ENCODE measurements around the gene ERN2.

Gene ERN2

GRCh38 chr16:23683487-23683886 is 29.5 kb downstream of the ERN2 start:
- DNase-seq = no peak

GRCh38 chr16:23682181-23682580 is 30.8 kb downstream of the ERN2 start:
- DNase-seq = no peak

- DNase-seq = no peak
These were observed 33.1 kb downstream of the ERN2 start for GRCh38 chr16:23679986-23680336.

DNA sequence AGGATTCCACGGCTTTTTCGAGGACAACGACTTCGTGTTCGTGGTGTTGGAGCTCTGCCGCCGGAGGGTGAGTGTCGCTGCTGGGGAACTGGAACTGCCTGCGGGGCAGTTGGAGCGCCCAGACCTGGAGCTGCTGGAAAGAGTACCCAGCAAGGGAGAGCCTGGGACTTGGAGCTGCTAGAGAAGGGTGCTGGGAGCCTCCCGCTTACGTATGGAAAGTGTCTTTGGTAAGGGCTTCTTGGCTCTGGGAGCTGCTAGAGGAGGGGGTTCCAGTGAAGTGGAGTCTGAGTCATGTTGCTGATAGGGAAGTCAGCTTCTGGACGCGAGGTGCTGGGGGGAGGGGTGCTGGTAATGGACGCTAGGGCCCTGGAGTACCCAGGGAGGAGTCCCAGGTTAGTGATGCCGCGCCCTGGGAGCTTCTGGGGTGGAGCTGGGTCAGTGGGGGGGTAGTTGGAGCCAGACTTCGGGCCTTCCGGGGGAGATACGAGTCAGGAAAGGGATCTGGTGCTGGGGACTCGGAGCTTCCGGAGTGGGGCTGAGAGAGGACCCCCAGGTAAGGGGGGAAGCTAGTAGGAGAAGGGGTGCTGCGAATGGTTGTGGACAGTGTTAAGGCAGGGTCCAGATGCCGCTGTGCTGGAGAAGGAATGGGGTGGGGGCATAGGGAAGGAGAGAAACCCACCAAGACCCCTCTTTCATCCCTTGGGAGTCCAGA is 33.6 kb downstream of the ERN2 start:
- DNase-seq = no peak

- peak; percentile 68 for DNase-seq
These were observed 34.4 kb downstream of the ERN2 start, which contains the start of gene PLK1 for GRCh38 chr16:23678430-23679273. TSS of gene PLK1 (plus strand) at chr16:23678889. CDS start at chr16:23678933, 44 bp downstream.

- DNase-seq = no peak
These were observed 36.0 kb downstream of the ERN2 start for GRCh38 chr16:23676924-23677480.

DNA sequence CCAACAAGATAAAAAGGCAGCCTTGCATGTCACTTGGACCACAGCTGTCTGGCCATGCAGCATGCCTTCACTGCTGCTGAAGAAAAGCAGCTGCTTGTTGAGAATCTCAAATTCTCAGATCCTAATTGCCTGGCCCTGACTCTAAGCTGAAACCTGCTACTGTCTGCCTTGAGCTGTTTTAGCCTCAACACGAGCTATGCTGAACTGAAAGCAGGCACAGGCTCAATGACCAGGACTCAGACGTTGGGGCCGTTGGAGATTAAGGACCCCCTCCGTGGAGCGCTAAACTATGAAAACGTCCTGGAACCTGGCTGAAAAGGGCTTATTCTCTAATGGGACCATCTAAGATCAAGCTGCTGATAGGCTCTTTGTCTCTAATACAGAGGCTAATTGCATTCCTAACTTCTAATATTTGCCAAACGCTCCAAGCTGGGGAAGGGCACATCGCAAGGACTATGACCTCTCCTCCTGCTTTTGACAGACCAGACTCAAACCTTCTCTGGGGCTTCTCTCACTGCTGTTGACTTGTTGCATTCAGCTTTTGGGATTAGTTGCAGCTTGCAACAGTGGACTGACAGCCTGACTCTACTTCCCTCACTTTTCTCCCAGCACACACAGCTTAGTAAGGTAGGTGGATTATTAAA is 38.9 kb downstream of the ERN2 start:
- no peak for DNase-seq

GRCh38 chr16:23670137-23670776 is 42.8 kb downstream of the ERN2 start:
- DNase-seq = no peak

DNA sequence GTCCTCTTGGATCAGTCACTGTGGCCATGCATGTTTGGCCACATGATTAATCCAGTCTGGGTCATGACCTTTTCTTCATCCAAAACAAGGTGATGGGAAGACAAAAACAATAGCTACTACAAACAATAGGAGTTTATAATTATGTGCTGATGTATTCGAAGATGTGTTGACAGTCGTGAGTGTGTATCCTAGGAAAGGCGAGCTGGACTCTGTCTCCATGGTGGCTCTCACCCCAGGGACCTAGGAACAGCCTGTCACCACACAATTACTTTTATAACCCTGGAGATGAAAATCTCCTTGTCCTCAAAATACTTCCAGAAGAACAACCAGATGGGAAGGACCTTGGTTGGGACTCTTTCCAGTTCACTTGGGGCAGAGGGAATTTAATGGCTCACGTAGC is 44.1 kb downstream of the ERN2 start:
- no peak for DNase-seq

GRCh38 chr16:23668225-23668624 is 44.8 kb downstream of the ERN2 start:
- DNase-seq = no peak

DNA sequence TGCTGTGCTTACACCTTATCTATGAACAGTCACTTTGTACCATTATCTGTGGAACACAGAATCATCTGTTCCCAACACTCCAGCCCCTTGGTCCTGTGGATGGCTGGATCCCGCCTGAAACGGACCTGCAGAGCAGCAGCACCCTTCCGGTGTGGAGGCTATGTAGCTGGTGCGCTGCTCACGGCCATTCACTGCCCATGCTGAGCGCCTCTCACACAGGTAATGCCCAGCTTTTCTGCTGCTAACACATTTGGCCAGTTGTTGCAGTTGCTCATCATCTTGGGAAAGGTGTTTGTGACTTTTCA is 45.7 kb downstream of the ERN2 start:
- DNase-seq = no peak

DNA sequence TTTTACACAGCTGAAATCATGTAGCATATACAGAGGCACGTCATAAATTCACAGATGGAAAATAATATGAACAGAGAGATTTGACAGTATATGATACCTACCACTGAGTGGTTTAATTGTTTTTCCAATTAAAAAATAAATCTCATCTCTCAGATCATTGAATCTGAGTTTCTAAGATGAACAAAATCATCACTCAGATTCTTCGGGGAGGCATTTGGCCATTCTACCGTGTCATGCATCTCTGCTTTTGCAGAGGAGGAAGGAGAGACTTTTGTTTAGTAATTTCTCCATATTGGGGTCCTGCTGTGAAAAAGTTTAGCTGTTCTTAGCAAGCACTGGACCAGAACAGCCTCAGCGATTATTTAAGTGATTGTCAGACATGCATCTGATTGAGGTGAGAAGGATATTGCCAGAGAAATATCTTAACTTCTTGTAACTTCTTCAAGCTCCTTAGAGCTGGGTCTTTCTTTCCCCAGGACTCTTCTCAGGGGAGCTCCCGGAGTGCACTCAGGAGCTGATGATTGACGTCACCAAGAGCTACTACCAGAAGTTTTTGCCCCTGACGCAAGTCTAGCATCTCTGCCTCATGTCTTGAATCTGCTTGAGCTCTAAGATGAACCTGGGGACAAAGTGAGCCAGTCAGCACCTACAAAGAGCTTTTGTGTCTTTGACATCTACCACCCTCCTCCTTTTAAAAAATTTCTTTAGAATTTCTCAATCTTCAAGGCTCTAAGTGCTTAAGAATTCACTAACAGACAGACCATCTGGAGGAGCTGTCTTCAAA is 46.3 kb downstream of the ERN2 start:
- DNase-seq = no peak

DNA sequence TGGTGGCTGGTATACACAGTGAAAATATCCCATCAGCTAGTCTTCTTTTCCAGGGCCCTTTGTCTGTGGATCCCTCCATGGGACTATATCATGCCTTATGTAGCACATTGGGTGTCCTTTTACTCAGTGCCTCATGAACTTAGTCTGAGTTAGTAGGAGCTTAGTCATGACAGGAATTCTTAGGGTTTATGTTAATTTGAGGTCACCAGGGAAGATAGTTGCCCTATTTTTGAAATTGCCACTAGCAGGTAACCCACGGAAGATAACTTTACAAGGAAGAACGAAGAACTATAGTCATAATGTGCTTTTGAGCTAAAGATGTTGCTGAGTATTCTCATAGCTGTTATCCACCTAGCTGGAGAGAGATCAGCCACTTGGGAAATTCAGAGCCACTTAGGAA is 49.1 kb downstream of the ERN2 start:
- no peak for DNase-seq

GRCh38 chr16:23651943-23652468 is 61.0 kb downstream of the ERN2 start:
- DNase-seq = no peak

DNA sequence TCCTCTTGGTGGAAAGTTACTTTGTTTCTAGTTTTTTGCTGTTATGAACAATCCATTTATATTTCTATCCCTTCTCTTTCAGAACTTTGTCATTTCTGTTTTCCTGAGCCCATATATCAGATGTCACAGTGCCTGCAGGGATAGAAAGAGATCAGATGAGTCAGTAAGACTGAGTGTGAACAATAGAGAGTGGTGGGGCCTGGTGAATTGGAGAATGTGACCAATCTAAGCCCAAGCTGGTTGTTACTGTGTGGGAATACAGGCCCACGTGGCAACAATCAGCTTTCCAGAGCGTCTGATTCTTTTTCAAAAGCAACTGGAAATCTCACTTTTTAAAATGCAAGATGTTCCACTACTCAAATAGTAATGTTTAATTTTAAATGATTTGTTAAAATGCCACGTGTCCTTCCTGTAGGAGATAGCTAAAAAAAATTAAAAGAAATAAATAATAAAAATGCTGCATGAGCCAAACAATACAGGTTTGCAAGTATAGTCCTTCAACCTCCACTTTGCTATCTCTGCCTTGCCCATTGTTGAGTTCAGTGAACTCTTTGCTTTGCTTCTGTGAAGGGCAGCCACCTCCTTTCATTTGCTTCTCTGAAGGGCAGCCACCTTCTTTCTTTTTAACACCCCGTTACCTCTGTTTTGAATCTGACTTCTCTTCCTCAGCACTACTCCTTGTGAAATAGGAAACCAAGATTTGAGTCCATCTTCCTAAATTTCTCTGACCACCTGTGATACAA is 62.2 kb downstream of the ERN2 start:
- DNase-seq = no peak

- DNase-seq = no peak
These were observed 70.7 kb downstream of the ERN2 start for GRCh38 chr16:23642246-23642774.

DNA sequence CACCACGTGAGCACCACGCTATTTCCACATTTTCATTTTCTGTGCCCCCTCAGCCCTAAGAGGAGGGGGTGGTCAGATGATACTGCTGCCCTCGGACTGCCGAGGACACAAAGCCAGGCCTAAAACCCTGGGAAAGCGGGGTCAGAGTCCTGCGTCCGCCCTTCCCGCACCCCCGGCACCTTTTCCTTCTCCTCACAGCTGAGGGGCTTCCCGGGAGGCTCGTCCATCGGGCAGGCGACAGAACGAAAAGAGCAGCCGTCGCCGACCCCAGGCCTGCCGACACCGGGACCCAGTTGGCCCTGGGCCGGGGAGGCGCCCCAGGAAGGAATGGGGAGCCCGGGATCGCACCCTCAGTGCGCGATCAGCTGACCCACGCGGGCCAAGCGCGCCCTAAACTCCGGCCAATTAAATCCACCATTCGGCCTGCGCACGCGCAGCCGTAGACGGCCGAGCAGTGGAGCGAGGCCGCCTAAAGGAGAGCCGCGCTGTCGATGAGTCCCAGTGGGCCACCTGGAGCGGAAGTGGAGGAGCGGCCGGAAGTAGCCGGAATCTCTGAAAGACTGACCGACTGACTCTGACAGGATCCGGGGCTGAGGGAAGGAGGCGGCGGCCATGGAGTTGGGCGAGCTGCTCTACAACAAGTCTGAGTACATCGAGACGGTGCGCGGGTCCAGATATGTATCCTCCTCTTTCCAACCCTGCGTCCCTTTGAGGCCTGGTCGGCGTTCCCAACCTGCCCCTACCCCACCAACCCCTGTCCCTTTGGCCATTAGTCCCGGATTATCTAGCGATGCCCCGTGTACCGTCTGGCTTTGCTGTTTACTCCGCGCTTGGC is 71.9 kb downstream of the ERN2 start, which contains the start of the genes DCTN5 and PALB2:
TSS of gene DCTN5 (plus strand) at position 536 of the 835 bp plus-strand sequence. CDS start at position 613, 77 bp downstream.
TSS of gene PALB2 (minus strand) at position 380 of the 835 bp plus-strand sequence. CDS start at position 227, 153 bp downstream.
- peak; percentile 82 for DNase-seq

DNA sequence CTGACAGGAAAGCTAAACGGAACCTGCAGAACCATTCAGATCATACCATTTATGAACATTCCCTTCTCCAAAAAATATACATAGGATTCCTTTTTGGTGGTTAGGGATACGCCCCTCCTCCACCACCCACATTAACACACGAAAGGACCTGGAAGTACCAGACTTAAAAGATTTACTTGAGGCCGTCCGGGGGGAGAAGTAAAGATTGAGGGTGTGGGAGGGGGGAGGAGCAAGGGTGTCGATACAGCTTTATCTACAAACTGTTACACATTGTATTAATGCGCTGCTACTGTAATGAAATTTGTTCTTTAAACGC is 72.4 kb downstream of the ERN2 start:
- no peak for DNase-seq

Measured in stimulated activated CD4-positive, alpha-beta T cell treated with anti-CD3 and anti-CD28 coated beads, Interleukin-12 subunit alpha, Interleukin-12 subunit beta, amount 100 ng/mL, for 4 hours (primary cell).